A549 treated with RU486 at 1 μM for 4 hours (cell line): ENCODE data around the gene HGFAC. TPM values are rescaled to one million over a fixed set of nuclear protein-coding genes. Genes with fewer than 3 reads are reported as not detected.

Experiments used
- total RNA-seq: library from RNA; stranded (reverse); fragments of 200-300 nt; extraction: Qiagen RNA extraction; gene quantifications from 5 replicates; pipeline ENCODE4 v1.2.3, GENCODE V29; 2022; ENCODE audit warnings: low read depth

The HGFAC gene
- 0.07 to 0.32 TPM (median 0.18 TPM) in 5 replicates for total RNA-seq

GRCh38 chr4:3441501-3442459 is at the start of gene HGFAC:
HGFAC (plus strand) TSS chr4:3441968; CDS start chr4:3442002, 34 bp downstream.

GRCh38 chr4:3462790-3463415 is 21.1 kb downstream of the HGFAC start, which contains the start of gene DOK7:
DOK7 (plus strand) TSS chr4:3463306; CDS start chr4:3463376, 70 bp downstream.

Other genes starting within 250 kb of the HGFAC start
- 0.05 to 0.21 TPM (median 0.13 TPM) in 5 replicates for gene MSANTD1, start 192.8 kb upstream of the HGFAC start, total RNA-seq
- gene RGS12, start 148.9 kb upstream of the HGFAC start, total RNA-seq = 6.4 to 11.1 TPM (median 10.4 TPM) in 5 replicates
- gene DOK7, start 21.3 kb downstream of the HGFAC start, total RNA-seq = 0.27 to 0.75 TPM (median 0.45 TPM) in 5 replicates
- gene LRPAP1, start 90.5 kb downstream of the HGFAC start, total RNA-seq = 112 to 143 TPM (median 135 TPM) in 5 replicates